ENCODE data around the gene SBK1. TPM values are rescaled to one million over a fixed set of nuclear protein-coding genes. Genes with fewer than 3 reads are reported as not detected.
"Not testable (repeated sequence)": the region's sequence is repeated elsewhere in the genome, so short reads cannot be mapped to it uniquely, and the experiment has no call there.

SBK1 gene
- total RNA-seq, 1 donor from 2014 or later, result under 0.01 TPM

GRCh38 chr16:28362600-28362999 is 70.3 kb downstream of the SBK1 start:
- not testable (repeated sequence) for DNase-seq

- DNase-seq, result not testable (repeated sequence)
Observed at GRCh38 chr16:28363408-28363807, 71.1 kb downstream of the SBK1 start, which contains the start of gene NPIPB6. Gene NPIPB6 (minus strand): TSS chr16:28363508. CDS start chr16:28362822, 686 bp downstream.

GRCh38 chr16:28364268-28365173 is 72.2 kb downstream of the SBK1 start:
- not testable (repeated sequence) for DNase-seq

GRCh38 chr16:28367926-28368325 is 75.6 kb downstream of the SBK1 start:
- not testable (repeated sequence) for DNase-seq

Other genes starting within 250 kb of the SBK1 start
- gene GSG1L, start 228.8 kb upstream of the SBK1 start, total RNA-seq, result not detected in 2 replicates
- gene XPO6, start 80.6 kb upstream of the SBK1 start, total RNA-seq, result 89.7 and 112 TPM in 2 replicates
- not detected in 2 replicates for gene NPIPB6, start 71.0 kb downstream of the SBK1 start, total RNA-seq
- 183 and 187 TPM in 2 replicates for gene EIF3CL, start 111.3 kb downstream of the SBK1 start, total RNA-seq
- not detected in 2 replicates for gene NPIPB7, start 179.8 kb downstream of the SBK1 start, total RNA-seq
- gene CLN3, start 199.5 kb downstream of the SBK1 start, total RNA-seq, result 20.1 and 29.2 TPM in 2 replicates
- under 0.01 and 0.05 TPM in 2 replicates for gene APOBR, start 202.1 kb downstream of the SBK1 start, total RNA-seq
- not detected in 2 replicates for gene IL27, start 214.3 kb downstream of the SBK1 start, total RNA-seq
- 3.8 and 4.9 TPM in 2 replicates for gene NUPR1, start 246.4 kb downstream of the SBK1 start, total RNA-seq